ENCODE measurements around the gene NFRKB.
"Not testable (repeated sequence)": the region's sequence is repeated elsewhere in the genome, so short reads cannot be mapped to it uniquely, and the experiment has no call there.

Gene NFRKB

DNA sequence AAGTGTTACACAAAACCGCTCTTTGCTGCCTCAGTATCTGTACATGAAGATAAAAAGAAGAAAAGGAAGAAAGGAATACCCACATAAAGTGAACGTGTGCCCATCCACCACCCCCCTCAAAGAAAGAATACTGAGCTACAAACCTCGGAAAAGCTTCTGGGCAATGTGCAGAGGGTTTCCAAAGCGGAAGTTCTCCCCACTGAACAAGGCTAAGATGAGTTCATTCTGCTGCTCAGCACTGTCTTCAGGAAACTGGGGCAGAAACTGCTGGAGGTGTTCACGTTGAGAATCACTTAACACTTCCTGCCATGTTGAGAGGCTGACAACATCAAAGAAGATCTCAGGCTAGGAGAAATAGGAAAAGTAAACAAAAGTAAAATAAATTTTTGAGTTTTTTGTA, 6.9 kb downstream of the NFRKB start:
- DNase-seq = peak; percentile 15 to 22

DNA sequence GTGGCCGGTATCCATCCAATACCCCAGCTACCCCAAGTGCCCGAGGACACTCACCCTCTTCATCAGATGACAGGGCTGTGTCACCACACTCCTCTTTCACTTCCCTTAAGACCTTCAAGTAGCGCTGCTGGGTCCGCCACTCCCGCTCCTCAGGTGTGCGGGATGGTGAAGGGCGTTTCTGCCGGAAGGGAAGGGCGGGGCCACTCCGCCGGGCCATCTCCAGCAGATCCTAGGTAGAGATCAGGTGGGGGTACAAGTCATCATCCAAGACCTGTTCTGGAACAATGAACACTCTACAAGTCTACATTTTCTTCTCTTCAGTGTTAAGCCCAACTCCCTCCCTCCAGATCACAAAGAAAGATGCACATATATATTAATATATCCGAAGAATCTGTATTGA, 10.0 kb downstream of the NFRKB start:
- no peak for DNase-seq

DNA sequence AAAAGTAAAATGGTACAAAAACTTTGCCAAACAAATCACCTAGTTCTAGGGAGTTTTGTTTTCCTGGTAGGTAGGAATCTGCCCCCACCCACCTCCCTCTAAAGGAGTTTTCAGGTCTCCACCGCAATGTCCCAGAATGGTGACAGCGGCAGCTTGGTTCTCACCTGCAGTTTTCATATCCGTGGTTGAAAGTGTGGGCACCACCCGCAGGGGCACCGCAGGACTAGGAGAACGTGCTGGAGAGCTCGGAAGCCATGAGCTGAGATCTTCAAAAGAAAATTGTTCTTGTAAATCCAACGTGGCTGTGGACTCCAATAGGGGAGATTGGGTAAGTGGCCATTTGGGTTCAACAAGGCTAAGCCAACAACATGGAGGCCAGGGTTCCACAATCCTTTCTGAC, 10.8 kb downstream of the NFRKB start:
- no peak for DNase-seq

- peak; percentile 9 to 48 for DNase-seq
Observed at GRCh38 chr11:129881570-129882170, 13.7 kb downstream of the NFRKB start.

DNA sequence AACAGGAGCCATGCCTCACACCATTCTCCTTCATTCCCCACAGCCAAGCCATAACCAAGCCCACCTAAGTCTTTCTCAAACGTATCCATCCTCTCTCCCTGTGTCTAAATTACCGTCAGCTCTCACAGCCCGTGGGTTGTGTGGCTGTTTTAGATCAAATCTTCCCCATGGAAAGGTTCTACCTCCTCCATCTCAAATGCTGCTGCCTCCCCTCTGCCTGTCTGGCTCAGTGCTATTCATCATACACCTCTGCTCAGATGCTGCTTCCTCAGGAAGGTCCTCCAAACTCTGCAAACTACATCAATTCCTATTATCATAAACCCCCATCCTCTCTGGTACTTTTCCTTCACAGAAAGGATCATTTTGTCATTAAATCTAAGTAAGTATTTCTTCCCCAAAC, 15.1 kb downstream of the NFRKB start:
- no peak for DNase-seq

DNA sequence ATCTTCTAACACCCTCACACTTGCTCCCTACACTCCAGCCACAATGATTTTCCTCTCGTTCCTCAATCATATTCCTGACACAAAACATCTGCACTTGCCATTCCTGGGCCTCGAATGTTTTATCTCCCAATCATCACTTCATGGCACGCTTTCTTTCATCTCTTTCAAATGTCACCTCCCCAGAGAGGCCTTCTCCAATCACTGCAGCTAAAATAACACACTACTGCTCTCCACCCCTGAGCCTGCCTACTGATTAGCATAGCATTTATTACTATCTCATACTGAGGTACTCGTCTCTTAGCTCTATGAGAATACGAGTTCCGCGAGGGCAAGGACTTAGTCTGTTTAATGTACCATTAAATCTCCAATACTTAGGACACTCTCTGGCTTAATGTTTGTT, 23.5 kb downstream of the NFRKB start:
- DNase-seq = no peak

GRCh38 chr11:129868626-129869025, 26.8 kb downstream of the NFRKB start:
- not testable (repeated sequence) for DNase-seq

DNA sequence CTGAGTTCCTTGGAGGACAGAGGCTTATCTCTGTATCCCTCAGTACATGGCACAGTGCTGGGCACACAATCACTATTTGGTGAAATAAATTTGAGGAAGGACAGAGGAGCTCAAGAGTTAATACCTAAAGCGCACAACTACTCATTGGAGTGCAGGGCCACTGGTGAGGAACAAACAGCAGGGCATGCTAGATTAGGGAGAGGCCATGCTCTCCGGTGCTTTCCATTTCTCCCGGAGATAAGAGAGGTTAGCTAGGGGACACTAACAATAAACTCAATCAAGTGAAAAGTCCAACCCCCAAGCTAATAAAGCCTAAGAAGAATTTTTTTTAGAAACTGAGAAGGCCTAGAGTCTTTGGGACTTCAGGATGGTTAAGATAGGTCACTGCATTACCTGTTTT, 29.1 kb downstream of the NFRKB start:
- no peak for DNase-seq

GRCh38 chr11:129865701-129866100, 29.7 kb downstream of the NFRKB start:
- DNase-seq = no peak

DNA sequence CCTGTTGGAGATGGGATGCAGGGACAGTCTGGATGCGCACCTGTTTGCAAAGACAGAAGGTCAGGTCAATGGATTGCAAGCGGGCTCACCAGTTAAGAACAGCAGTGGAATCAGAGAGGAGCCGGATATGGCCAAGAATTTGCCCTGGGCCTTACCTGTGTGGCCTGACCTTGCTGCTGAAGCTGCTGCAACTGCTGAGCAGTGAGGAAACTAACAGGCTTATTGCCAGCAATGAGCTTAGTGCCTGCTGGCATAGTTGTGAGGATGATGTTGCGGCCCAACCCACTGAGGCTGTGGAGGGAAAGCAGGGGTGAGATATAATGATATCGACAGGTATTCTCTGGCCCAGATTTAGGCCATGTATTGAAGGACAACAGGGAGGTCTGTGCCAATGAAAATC, 30.6 kb downstream of the NFRKB start:
- no peak for DNase-seq

DNA sequence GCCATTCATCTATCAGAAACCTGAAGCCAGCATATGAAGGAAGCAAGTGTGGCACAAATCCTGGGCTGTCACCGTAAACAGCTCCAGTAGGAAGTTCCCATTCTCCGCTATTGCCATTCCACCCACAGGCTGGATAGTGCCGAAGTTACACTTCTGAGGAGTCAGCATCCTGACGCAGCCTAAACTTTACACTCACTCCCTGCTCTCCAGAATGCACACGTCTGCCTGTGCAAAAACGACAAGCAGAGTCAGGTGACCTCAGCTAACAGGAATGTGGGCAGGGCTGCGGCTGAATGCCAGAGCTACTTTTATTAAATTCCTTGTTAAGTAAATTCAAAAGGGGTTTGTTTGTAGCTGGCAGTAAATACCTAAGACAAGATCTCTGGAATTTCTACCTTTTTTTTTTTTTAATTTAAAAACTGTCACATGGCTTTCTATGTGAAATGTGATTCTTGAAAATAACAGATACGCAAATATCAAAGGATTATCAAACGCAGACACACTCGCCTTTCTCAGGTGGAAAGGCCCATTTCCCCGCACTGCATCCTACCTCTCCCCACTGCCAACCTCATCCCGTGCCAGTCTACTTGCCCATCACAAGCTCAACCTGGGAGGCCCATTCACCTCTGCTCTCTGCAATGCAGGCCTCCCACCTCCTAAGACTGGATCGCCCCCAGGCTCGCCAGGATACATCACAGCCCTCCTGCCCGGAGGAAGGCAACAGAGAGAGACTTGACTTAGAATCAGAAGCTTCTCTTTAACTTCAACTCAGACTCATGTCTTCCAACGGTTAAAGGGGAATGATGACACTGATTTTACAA, 33.5 kb downstream of the NFRKB start:
- no peak for DNase-seq

- DNase-seq = no peak
Observed at GRCh38 chr11:129856036-129856435, 39.3 kb downstream of the NFRKB start.

DNA sequence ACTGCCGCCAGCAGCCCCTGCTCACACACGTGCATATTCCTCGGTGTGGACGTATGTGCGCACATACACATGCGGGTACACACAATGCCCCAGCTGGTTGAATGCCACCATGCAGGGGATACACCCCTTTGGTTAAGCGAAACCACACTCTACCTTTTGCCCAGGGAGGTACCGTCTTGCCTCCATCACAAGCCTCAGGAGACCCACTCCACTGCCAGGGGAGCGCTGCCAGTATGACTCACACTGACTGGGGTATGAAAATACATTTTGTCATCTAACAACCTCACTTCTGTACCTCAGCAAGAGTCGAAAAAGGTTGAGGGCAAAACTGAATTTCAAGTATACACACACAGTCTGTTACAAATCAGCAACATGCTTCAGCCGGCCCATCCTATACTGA, 40.3 kb downstream of the NFRKB start:
- no peak for DNase-seq

DNA sequence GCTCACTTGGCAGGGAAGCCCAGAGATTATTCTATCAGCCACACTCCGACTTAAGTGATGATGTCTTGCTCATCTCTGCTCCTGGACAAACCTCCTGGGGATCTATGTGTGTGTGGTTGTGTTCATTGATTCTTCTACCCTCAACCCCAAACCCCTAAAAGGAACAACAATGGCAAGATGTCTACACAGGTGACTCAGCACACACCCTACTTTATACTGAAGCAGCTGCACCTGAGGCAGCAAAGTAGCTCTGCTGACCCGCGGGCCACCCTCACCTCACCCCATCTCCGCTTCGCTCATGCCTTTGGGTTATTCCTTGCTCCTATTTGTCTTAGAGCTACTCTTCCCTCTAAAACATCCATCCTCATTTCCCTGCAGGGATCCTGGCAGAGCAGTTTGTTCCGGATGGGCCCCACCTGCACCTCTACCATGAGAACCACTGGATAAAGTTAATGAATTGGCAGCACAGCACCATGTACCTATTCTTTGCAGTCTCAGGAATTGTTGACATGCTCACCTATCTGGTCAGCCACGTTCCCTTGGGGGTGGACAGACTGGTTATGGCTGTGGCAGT, 41.1 kb downstream of the NFRKB start:
- no peak for DNase-seq

- DNase-seq = peak; percentile 35 to 52
Observed at GRCh38 chr11:129853518-129854231, 41.7 kb downstream of the NFRKB start.

- DNase-seq = no peak
Observed at GRCh38 chr11:129852125-129852740, 43.1 kb downstream of the NFRKB start.

GRCh38 chr11:129849447-129850130, 45.8 kb downstream of the NFRKB start:
- DNase-seq = no peak

GRCh38 chr11:129847361-129847760, 48.0 kb downstream of the NFRKB start:
- not testable (repeated sequence) for DNase-seq

GRCh38 chr11:129846508-129847335, 48.7 kb downstream of the NFRKB start:
- peak in 1 of 2 donors; percentile 28 for DNase-seq
